Skin epidermis (tissue), 12 donors: ENCODE results near the gene LRRC58.
A peak's percentile ranks its signal among the peaks of the same experiment; 100 is the strongest.

Source experiments
- H3K27ac ChIP-seq, 21 experiments: fragments of 200-600 bp; sonication (generic) in 11 of 21; one replicate each; pipeline ENCODE4 v1.5.0; 2020; ENCODE audit warnings: mild to moderate bottlenecking in 3 of 21, inconsistent platforms in 2 of 21, moderate library complexity in 2 of 21
- H3K4me3 ChIP-seq, 7 experiments: fragments of 200-600 bp; sonication (generic) in 2 of 7; one replicate each; pipeline ENCODE4 v1.5.0; 2020; ENCODE audit warnings: inconsistent platforms in 2 of 7, mild to moderate bottlenecking in 2 of 7, moderate library complexity in 1 of 7

LRRC58 gene

DNA sequence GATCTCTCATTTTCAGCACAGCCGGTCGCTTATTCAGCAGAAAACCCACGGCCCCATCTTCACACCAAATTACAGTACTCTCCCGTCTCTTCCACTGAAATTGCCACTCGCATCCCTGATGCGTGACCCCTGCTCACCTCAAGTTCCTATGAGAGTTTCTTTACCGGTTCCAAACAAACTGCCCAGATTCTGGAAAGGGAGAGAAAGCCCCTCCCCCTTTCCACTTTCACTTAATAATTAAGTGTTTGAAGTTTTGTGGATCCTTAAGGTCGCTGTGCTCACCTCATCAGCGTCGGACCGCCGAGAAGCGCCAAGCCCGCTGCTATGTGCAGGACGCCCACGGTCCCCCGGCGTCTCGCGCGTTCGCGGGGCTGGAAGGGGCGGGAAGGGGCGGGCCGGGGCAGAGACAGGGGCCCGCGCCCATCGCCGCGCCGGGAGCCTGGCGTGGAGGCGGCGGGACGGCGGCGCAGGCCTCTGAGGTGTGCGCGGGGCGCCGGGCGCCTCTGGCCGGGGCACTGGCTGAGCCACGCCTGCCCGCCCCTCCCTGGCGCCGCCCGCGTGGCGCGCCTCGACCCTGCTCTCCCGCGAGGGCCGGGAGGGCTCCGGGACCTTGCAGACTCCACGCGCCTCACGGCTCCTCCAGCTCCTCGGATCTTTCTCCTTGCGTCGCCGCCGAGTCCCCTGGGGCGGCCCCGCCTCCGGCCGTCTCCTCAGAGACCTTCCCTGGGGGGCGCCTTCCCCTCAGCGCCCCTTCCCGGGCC, 64.2 kb downstream of the LRRC58 start, which contains the start of gene GPR156:
Gene GPR156 (minus strand): TSS at position 476 of the 761 bp plus-strand sequence. CDS start 41,124 bp downstream, outside the sequence.
- Histone ChIP-seq H3K27ac (peak within 1 kb of the TSS in 1 of 21 experiments; percentile 27), H3K4me3 (peak within 1 kb of the TSS; percentile 24 to 50 (median 36))

DNA sequence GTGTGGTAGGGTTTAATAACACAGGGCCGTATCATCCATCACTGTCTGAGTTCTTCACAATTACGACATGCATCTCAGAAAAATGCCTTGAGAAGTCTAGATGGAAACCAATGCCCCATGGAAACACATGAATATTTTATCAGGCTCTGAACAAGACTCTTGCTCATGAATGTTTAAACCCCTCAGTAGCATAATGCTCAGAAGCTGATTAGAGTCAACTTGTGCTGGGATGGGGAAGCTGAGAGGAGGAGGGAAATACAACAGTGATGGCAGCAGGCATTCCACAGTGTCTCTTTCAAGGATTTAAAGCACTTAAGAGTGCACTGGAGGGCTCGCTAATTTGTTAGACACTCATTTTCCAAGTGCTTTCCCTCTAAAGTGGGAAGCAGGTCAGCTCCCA, 67.9 kb downstream of the LRRC58 start:
- H3K27ac ChIP-seq, result no peak overlapping the region
- H3K4me3 ChIP-seq, result no peak overlapping the region

DNA sequence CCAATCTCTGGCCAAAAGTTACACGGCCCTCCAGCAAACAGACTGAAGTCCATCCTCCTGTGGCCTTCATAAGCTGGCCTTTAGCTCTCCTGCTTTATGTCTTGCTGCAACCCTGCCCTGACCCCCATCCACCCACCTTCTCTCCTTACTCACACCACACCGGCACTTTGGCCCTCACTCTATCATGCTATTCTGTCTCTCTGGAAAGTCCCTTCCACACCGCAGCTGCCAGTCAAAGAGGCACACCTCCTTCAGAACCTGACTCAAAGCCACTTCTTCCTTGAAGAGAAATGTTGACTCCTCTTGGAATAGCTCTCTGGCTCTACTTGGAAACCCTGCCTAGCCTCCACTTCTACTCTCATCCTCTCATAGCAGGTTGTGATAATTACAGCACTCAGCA, 68.6 kb downstream of the LRRC58 start:
- H3K4me3 ChIP-seq, result no peak overlapping the region
- no peak overlapping the region for H3K27ac ChIP-seq

DNA sequence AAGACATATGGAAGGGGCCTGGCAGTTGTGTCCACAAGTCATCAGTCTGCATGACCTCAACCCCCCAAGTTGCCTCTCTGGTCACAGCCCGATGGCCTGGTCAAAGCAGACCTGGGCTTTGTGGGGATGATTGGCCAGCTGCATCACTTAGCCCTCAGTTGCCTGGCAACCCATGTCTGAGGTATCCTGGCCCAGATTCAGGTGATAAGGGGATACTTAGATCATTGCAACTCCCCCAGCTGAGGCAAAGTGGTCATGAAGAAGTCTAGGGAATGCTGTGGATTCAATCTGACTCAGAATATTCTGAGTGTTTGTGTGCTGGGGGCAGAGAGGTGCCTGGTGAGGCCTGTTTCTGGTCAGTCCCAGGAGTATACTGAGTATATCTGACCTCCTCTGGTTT, 69.1 kb downstream of the LRRC58 start:
- no peak overlapping the region for H3K27ac ChIP-seq
- no peak overlapping the region for H3K4me3 ChIP-seq

DNA sequence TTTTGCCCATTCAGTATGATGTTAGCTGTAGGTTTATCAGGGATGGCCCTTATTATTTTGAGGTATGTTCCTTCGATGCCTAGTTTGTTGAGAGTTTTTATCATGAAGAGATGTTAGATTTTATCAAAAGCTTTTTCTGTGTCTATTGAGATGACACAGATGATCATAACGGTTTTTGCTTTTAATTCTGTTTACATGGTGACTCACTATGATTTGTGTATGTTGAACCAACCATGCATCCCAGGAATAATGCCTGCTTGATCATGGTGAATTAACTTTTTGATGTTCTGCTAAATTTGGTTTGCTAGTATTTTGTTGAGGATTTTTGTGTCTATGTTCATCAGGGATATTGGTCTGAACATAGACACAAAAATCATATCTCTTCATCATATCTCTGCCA, 72.4 kb downstream of the LRRC58 start:
- no peak overlapping the region for H3K27ac ChIP-seq
- H3K4me3 ChIP-seq, result no peak overlapping the region

DNA sequence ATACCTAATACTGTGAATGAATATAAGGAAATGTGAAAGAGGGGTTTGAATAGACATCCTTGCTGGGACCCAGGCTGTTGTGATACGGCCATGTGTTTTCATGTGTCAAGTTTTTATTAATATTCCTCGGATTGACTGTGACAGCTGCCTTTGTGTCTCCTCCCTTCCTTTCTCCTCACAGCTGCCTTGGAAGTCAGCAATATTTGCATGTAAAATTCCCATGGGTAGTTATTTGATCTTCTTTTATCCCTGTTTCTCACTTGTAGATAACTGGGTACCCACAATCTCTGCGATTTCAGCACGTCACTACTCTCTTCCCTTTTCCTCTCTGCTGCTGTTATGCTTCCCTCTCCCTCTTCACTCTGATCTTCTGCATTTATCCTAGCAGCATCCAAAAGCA, 73.5 kb downstream of the LRRC58 start:
- Histone ChIP-seq H3K4me3 (no peak overlapping the region), H3K27ac (no peak overlapping the region)

DNA sequence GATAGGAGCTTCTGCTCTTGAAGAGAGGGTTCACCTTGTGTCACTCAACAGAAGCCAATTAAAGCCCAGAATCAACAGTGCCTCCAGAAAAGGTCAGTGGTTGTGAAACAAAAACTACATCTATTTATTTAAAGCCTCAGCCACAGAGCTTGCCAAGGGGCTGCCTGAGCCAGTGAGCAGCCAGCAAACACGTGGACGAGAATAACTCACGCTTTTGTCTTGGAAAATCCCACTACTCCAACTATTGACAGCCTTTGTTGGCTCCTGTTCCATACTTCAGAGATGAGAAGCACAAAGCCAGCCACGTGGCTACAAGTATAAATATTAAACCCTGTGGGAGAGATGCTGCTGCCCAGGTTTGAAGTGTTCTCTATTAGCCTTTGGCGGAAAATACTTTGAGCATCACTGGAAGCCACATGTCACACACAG, 74.4 kb downstream of the LRRC58 start:
- no peak overlapping the region for H3K27ac ChIP-seq
- no peak overlapping the region for H3K4me3 ChIP-seq
